HG03432 (cell line): ENCODE measurements around the gene LDHB.
"Not testable (repeated sequence)": the region's sequence is repeated elsewhere in the genome, so short reads cannot be mapped to it uniquely, and the experiment has no call there.

Source experiments
- ATAC-seq: cut with Tn5 transposase; IDR thresholded peaks from one replicate; pipeline ENCODE4 v1.9.1; 2021; ENCODE audit warnings: mild to moderate bottlenecking, moderate library complexity; ENCODE audit not compliant: unreplicated experiment

The LDHB gene

DNA sequence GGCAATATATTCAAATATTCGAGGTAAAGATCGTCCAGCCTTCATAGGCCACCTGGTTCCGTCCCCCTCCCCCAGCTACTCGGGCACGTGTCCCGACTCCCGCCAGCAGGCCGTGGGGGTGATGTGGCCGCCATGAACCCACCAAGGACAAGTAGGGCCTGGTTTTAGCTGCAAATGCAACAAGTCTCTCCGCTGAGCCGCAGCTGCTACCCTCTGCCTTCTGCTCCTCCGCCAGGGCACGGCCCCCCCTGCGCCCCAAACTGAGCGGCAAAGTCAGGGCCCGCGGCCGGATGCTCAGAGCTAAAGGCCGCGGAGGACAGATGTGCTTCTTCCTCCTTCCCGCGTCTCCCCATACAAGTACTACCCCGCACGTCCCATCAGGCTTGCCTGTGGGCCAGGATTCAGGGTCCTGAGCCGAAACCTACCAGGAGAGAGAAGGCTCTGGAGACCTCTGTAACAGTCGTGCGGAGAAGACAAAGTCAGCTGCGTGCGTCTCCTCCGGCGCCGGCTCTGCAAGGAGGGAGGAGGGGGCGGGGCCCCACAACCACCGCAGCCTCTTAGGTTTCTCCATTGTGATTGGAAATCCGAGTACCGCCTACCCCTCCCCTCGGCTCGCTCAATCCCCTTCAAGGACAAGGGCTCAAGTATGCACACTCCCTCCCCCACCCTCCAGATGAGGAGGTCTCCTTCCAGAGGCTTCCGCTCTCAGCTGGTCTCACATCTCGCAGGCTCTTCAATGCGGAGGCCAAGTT lies at the start of gene LDHB:
Gene LDHB (minus strand): TSS at position 517 of the 752 bp plus-strand sequence. CDS start 3,171 bp downstream, outside the sequence.
- peak; percentile 96 for ATAC-seq

DNA sequence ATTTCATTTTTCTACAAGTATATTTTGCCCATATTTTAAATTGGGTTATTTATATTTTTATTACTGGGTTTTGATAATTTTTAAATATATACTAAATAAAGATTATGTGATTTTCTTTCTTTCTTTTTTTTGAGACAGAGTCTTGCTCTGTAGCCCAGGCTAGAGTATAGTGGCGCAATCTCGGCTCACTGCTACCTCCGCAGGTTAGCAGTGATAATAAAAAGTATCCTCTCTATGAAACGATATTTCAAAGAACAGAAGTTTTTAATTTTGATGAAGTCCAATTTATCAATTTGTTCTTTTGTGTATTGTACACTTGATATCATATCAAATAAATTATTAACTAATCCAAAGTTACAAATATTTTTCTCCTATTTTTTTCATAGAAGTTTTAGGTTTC lies 47.2 kb upstream of the LDHB start:
- ATAC-seq = no peak

- ATAC-seq = no peak
Measured at GRCh38 chr12:21699851-21700250, 42.2 kb upstream of the LDHB start.

- ATAC-seq = peak; percentile 36
Measured at GRCh38 chr12:21697904-21698630, 40.4 kb upstream of the LDHB start.

DNA sequence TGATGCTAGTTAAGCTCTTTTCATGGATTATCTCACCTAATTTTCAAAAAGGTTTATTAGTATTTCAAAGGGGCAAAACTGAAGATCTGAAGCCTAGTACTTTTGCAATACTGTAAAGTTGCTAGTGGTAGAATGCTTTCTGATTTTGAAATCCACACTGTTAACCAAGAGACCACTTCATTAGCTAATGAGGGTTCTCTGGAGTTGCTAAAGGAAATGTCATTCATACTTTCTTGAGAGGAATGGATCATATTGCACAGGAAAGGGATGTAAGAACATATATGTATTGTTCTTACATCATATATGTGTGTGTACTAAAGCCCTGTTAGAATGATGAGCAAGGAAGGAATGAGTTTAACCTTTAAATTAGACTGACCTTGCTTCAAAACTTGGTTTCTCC lies 39.0 kb upstream of the LDHB start:
- no peak for ATAC-seq

- ATAC-seq = no peak
Measured at GRCh38 chr12:21695986-21696385, 38.3 kb upstream of the LDHB start.

DNA sequence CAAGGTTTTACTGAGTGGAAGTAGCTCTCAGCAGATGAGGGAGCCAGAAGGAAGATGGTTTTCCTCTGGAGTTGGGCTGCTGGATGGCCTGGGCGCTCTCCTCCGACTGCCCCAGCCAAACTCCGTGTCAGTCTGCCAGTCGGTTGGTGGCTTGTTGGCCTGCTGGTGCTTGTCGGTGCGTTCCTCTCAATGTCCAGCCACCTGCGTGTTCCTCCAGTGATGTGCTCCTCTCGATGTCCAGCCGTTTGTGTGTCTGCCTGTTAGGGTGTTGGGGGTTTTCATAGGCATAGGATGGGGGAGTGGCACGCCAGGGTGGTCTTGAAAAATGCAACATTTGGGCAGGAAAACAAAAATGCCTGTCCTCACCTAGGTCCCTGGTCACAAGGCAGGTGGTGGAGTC lies 37.0 kb upstream of the LDHB start:
- no peak for ATAC-seq

DNA sequence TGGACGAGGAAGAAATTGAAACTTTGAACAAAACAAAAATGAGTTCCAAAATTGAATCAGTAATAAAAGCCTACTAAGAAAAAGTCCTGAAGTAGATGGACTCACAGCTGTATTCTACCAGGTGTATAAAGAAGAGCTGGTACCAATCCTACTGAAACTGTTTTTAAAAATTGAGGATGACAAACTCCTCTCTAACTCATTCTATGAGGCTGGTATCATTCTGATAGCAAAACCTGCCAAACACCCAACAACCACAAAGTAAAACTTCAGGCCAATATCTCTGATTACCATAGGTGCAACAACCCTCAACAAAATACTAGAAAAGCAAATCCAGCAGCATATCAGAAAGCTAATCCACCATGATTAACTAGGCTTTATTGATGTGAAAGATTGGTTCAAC lies 33.9 kb upstream of the LDHB start:
- no peak for ATAC-seq

DNA sequence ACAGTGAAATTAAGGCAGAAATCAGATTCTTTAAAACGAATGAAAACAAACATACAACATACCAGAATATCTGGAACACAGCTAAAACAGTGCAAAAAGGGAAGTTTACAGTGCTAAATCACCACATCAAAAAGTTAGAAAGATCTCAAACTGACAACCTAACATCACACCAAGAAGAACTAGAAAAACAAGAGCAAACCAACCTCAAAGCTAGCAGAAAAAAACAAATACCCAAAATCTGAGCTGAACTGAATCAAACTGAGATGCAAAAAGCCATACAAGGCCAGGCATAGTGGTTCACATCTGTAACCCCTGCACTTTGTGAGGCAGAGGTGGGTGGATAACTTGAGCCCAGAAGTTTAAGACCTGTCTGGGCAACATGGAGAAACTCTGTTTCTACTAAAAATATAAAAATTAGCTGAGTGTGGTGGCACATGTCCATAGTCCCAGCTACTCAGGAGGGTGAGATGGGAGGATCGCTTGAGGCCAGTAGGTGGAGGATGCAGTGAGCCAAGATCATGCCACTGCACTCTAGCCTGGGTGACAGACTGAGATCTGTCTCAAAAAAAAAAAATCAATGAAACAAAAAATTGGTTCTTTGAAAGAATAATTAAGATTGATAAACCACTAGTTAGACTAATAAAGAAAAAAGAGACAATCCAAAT lies 33.2 kb upstream of the LDHB start:
- ATAC-seq = no peak

DNA sequence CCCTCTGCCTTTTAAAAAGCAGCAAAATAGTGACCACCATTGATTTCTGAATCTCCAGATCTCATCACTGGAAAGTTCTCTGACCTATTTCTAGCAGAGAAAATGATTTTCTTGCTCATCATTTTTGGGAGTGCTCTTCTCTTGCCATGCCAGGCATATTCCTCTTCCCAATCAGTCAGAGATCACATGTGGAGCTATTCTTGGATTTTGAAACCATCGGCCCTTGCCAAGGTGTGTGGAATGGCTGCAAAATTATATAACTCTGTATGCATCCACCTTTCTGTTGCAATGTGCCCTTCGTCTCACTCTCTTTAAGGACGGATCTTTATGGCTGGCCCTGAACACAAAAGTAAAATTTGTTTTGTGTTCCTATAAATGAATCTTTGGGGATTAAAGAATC lies 25.5 kb upstream of the LDHB start:
- no peak for ATAC-seq

DNA sequence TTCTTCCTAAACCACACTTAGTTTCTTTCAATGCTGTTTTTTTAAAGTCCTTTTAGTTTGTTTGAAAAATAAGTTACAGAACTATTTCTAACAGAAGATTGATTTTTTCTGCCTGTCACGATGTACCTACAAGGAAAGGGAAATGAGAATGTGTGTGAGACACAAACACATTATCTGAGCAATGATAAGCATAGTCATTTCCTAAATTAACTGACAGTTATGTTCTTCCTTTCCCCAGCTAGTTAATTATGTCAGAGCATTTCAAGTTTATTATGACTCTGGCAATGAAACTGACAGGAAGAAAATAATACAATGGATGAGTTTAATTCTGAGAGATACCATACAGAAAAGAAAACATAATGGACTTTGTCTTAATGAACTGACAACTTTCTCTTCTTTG lies 21.3 kb upstream of the LDHB start:
- ATAC-seq = no peak

DNA sequence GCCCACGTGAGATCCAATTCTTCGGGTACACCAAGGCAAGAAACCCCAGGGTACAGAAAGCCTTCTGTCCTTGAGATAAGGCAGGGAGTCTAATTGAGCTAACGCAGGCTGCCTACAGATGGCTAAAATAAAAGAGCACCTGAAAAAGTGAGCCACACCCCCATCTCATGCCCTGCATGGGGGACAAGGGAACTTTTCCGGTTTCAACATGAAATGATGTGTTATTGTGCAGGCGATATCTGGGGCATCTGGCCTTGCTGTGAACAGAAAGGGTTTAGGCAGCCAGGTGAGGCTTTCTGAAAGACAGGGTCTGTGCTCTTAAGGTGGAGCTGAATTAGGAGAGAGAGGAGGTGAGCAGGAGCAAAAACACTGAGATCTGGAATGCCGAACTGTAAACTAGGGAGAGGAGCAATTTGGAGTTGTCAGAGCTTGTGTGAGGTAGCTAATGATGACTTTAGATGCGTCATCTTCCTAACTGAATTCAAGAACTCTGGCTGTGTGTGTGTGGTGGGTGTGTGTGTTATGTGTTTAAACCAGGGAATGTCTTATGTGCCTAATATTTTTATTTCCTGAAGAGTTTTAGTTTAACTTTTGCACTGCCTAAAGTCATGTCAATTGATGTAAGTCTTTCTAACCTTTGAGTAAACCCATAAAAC lies 20.1 kb upstream of the LDHB start:
- ATAC-seq = no peak

DNA sequence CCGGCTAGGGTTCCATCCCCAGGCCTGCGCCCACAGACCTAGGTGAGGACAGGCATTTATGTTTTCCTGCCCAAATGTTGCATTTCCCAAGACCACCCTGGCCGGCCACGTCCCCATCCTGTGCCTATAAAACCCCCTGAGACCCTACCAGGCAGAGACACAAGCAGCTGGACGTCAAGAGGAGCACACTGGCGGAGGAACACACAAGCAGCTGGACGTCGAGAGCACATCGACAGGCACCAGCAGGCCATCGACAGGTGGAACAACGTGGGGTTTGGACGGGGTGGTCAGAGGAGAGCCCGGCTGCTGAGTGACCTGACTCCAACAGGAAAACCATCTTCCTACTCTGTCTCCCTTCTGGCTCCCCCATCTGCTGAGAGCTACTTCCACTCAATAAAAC lies 19.6 kb upstream of the LDHB start:
- no peak for ATAC-seq

DNA sequence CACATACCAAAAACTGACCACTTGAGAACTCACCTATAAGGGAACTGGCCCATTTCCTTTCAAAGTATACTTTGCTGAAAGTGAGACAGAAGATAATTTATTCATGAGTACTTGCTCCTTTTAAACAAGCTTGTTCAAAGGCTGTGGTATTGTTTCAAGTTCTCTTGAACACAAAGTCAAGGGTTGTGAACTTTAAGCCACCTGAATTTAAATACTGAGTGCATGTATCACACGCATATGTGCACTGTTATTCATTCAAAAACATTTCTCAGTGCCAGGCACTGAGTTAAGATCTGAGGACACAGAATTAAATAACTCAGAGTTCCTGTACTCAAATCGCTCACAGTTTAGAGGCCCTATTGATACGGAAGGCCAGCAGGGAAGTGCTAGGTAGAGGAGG lies 19.1 kb upstream of the LDHB start:
- ATAC-seq = no peak

DNA sequence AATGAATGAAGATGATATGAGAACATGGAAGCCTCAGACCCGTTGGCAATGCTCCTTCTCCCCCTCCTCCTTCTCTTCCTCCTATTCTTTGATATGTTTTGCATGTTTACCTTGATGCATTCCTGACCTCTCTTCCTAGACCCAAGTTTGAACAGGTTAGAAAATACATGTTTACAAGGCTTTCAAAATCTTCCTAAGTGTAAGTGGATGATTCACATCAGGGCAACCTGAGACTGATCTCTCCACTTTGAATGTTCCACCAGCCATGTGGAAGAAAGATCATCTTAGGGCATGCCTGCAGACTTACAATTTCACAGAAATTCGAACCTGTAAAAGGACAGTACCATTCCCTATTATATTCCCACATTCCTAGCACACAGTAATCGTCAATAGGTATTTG lies 18.0 kb upstream of the LDHB start:
- ATAC-seq = no peak

DNA sequence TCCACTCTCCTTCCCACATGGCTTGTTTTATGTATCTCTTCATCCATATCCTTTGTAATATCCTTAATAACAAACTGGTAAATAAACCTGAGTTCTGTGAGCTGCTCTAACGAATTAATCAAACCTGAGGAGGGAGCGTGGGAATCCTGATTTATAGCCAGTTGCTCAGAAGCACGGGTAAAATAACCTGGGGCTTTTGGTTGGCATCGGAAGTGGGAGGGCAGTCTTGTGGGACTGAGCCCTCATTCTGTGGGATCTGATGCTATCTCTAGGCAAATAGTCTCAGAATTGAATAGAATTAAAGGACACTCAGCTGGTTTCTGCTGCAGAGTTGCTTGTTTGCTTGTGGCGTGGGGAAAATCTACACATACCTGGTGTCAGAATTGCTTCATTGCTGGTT lies 17.5 kb upstream of the LDHB start:
- ATAC-seq = no peak

DNA sequence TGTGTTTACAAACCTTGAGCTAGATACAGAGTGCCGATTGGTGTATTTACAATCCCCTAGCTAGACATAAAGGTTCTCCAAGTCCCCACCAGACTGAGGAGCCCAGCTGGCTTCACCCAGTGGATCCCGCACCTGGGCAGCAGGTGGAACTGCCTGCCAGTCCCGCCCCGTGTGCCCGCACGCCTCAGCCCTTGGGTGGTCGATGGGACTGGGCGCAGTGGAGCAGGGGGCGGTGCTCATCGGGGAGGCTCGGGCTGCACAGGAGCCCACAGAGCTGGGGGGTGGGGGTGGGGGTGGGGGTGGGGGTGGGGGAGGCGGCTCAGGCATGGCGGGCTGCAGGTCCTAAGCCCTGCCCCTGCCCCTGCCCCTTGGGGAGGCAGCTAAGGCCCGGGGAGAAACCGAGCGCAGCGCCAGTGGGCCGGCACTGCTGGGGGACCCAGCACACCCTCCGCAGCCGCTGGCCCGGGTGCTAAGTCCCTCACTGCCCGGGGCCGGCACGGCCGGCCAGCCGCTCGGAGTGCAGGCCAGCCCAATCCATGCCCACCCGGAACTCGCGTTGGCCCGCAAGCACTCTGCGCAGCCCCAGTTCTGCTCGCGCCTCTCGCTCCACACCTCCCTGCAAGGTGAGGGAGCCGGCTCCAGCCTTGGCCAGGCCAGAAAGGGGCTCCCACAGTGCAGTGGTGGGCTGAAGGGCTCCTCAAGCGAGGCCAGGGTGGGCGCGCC lies 16.3 kb upstream of the LDHB start:
- ATAC-seq = not testable (repeated sequence)

- no peak for ATAC-seq
Measured at GRCh38 chr12:21672146-21672545, 14.5 kb upstream of the LDHB start.

DNA sequence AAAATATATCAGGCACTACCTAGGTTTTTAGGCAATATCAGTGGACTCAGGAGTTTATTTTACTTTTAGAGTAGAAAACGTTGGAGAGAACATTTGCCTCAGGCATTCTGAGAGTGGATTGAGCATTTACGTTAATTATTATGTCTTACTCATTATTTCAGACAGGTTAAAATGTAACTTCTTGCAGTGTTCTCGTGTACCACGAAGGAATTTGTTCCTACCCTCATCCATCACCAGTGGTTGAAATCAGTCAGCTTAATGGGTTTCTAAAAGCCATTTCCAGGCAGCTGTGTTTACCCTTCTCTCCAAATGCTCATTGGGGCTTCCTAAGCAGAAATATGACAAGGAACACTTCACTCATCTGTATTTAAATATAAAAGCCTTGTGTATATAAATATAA lies 9.1 kb upstream of the LDHB start:
- no peak for ATAC-seq

DNA sequence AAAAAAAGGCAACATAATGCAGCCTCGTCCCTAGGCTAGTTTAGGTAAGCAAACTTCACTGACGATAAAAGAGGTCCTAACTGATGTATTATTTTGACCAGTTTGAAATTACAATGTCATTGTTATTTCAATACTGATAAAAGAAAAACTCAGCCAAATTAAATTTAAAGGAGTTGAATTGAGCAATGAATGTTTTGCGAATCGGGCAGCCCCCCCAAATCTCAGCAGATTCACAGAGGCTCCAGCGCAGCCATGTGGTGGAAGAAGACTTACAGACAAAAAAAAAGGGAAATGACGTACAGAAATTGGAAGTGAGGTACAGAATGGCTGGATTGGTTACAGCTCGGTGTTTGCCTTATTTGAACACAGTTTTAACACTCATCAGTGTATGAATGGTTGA lies 8.2 kb upstream of the LDHB start:
- no peak for ATAC-seq
